K562 (cell line): ENCODE measurements around the gene PSMD9. TPM values are rescaled to one million over a fixed set of nuclear protein-coding genes. Genes with fewer than 3 reads are reported as not detected.
A peak's percentile ranks its signal among the peaks of the same experiment; 100 is the strongest.
"Not testable (repeated sequence)": the region's sequence is repeated elsewhere in the genome, so short reads cannot be mapped to it uniquely, and the experiment has no call there.

Experiments
- ATAC-seq: fragments of 200-7000 bp; cut with Tn5 transposase; 3 replicates; pipeline ENCODE4 v1.9.1; 2020; ENCODE audit warnings: moderate library complexity
- BruUV-seq: library from RNA; stranded (reverse); fragments of 400-500 nt; replicated peaks from 2 replicates; lab custom pipeline; 2021; lab: Mats Ljungman, UMichigan
- CTCF ChIA-PET: fragments of 300-600 bp; formaldehyde crosslinking; extraction: SDS; loops from one replicate; lab custom pipeline; 2021; ENCODE audit warnings: low intra/inter-chr PET ratio; lab: Yijun Ruan, JAX
- POLR2A ChIA-PET: fragments of 300-600, 350-650 bp; sonication (Branson Sonifier 250); formaldehyde crosslinking; extraction: SDS; loops from one replicate; lab custom pipeline; 2021; ENCODE audit warnings: antibody characterized with exemption, inconsistent platforms; lab: Yijun Ruan, JAX
- DNase-seq, 4 experiments: peaks; one replicate each; pipeline versions ENCODE4 v3.0.0 to v3.0.0-alpha.2; 2011 to 2018; ENCODE audit warnings: low spot score in 3 of 4, mixed read lengths in 3 of 4; ENCODE audit errors: extremely low read depth in 1 of 4
- FAIRE-seq: peaks from 2 replicates; lab custom pipeline; 2011; peaks lifted over from hg19 to GRCh38; lab: Jason Lieb, UNC
- H2AFZ ChIP-seq: 2 replicates; pipeline ENCODE4 v1.6.0; 2011; ENCODE audit warnings: low read depth, low read length, control low read depth, inconsistent platforms
- H3K27ac ChIP-seq: fragments of 200-600 bp; 3 replicates; pipeline ENCODE4 v1.8.0; 2011; ENCODE audit warnings: low read depth, mild to moderate bottlenecking, control low read depth, inconsistent platforms, low read length, moderate library complexity, mixed read lengths; ENCODE audit errors: extremely low read depth
- H3K27me3 ChIP-seq, 2 experiments: fragments of 300-600 bp in 1 of 2; 2 replicates in 1 of 2; 3 replicates in 1 of 2; pipeline versions ENCODE4 v1.6.0 to v1.8.0; 2011; ENCODE audit warnings: inconsistent platforms in 2 of 2, low read length in 2 of 2, mild to moderate bottlenecking in 1 of 2, mixed read lengths in 1 of 2, moderate library complexity in 1 of 2; ENCODE audit not compliant: control insufficient read depth in 2 of 2, insufficient read depth in 2 of 2
- H3K36me3 ChIP-seq: fragments of 300-600 bp; 3 replicates; pipeline ENCODE4 v1.8.0; 2011; ENCODE audit warnings: mild to moderate bottlenecking, low read length, inconsistent platforms; ENCODE audit not compliant: control insufficient read depth, insufficient read depth
- H3K4me1 ChIP-seq, 2 experiments: fragments of 200-600 bp in 1 of 2; replicated peaks in 1 of 2; 2 replicates in 1 of 2; 3 replicates in 1 of 2; pipeline versions ENCODE4 v1.5.1 to v1.8.0; 2011; ENCODE audit warnings: inconsistent platforms in 2 of 2, low read length in 2 of 2, mild to moderate bottlenecking in 1 of 2, mixed read lengths in 1 of 2, moderate library complexity in 1 of 2; ENCODE audit not compliant: control insufficient read depth in 2 of 2, insufficient read depth in 2 of 2
- H3K4me2 ChIP-seq: 2 replicates; pipeline ENCODE4 v1.6.1; 2011; ENCODE audit warnings: low read length, control low read depth, inconsistent platforms, mixed read lengths; ENCODE audit not compliant: insufficient read depth
- H3K4me3 ChIP-seq: fragments of 200-600 bp; sonication (generic), shearing (Covaris generic); 2 replicates; pipeline ENCODE4 v1.5.1; 2016; ENCODE audit warnings: control low read depth, inconsistent platforms
- H3K79me2 ChIP-seq: fragments of 200-600 bp; 3 replicates; pipeline ENCODE4 v1.8.0; 2011; ENCODE audit warnings: low read length, inconsistent platforms; ENCODE audit not compliant: control insufficient read depth, insufficient read depth
- H3K9ac ChIP-seq, 2 experiments: 2 replicates each; pipeline versions ENCODE4 v1.6.0 to v1.6.1; 2011; ENCODE audit warnings: low read depth in 2 of 2, low read length in 2 of 2, control low read depth in 1 of 2, inconsistent platforms in 1 of 2, mild to moderate bottlenecking in 1 of 2, mixed read lengths in 1 of 2; ENCODE audit not compliant: insufficient read depth in 1 of 2
- H3K9me1 ChIP-seq: one replicate; pipeline ENCODE4 v1.6.0; 2011; ENCODE audit warnings: inconsistent platforms, mild to moderate bottlenecking, low read length, moderate library complexity; ENCODE audit not compliant: control insufficient read depth, insufficient read depth
- H3K9me3 ChIP-seq: replicated peaks from 2 replicates; pipeline ENCODE4 v1.5.1; 2011; ENCODE audit warnings: low read depth, low read length, inconsistent platforms; ENCODE audit not compliant: control insufficient read depth, insufficient read depth
- H4K20me1 ChIP-seq: replicated peaks from 2 replicates; pipeline ENCODE4 v1.6.1; 2011; ENCODE audit warnings: low read length, inconsistent platforms, mixed read lengths; ENCODE audit not compliant: control insufficient read depth, insufficient read depth
- BHLHE40 ChIP-seq: IDR thresholded peaks from 2 replicates; pipeline ENCODE4 v1.6.1; 2011; ENCODE audit warnings: low read length, improper control_type of control experiment
- ETS2 ChIP-seq: IDR thresholded peaks from 2 replicates; pipeline ENCODE4 v1.6.1; 2016; ENCODE audit warnings: borderline replicate concordance, missing genetic modification characterization, mild to moderate bottlenecking, moderate library complexity, missing compliant biosample characterization; ENCODE audit not compliant: poor library complexity, severe bottlenecking
- KLF16 ChIP-seq: IDR thresholded peaks from 2 replicates; pipeline ENCODE4 v1.6.1; 2016; ENCODE audit warnings: antibody characterized with exemption
- POLR2AphosphoS5 ChIP-seq: IDR thresholded peaks from 2 replicates; pipeline ENCODE4 v1.6.1; 2011; ENCODE audit warnings: mild to moderate bottlenecking, low read depth, low read length, moderate library complexity; ENCODE audit not compliant: control insufficient read depth, insufficient read depth
- RAD21 ChIP-seq, 2 experiments: fragments of 250-450 bp in 1 of 2; fragments of 450-650 bp in 1 of 2; sonication (Bioruptor Pico) in 1 of 2; formaldehyde crosslinking in 1 of 2; IDR thresholded peaks in 1 of 2; conservative IDR thresholded peaks in 1 of 2; 2 replicates each; pipeline versions ENCODE4 v1.4.0 to v1.8.0; 2020 to 2022; ENCODE audit warnings: mild to moderate bottlenecking in 2 of 2, moderate library complexity in 1 of 2
- STAT5A ChIP-seq: IDR thresholded peaks from 2 replicates; pipeline ENCODE4 v1.6.1; 2012; ENCODE audit warnings: low read length, inconsistent platforms, borderline replicate concordance
- TAL1 ChIP-seq: fragments of 450-650 bp; IDR thresholded peaks from 2 replicates; pipeline ENCODE4 v1.6.1; 2016; ENCODE audit warnings: mild to moderate bottlenecking
- TEAD4 ChIP-seq, 2 experiments: sonication (generic) in 1 of 2; formaldehyde crosslinking in 1 of 2; IDR thresholded peaks; 2 replicates each; pipeline versions ENCODE4 v1.6.1 to v1.8.0; 2012 to 2022; ENCODE audit warnings: borderline replicate concordance in 1 of 2, inconsistent platforms in 1 of 2, low read length in 1 of 2, mild to moderate bottlenecking in 1 of 2, missing genetic modification reagents in 1 of 2
- TRIM24 ChIP-seq, 2 experiments: fragments of 450-650 bp; IDR thresholded peaks; 2 replicates each; pipeline ENCODE4 v1.6.1; 2016
- TSC22D4 ChIP-seq: fragments of 450-650 bp; IDR thresholded peaks from 2 replicates; pipeline ENCODE4 v1.6.1; 2016; ENCODE audit warnings: missing genetic modification characterization, missing biosample characterization, control low read depth
- ZNF121 ChIP-seq: sonication (generic); formaldehyde crosslinking; conservative IDR thresholded peaks from 2 replicates; pipeline ENCODE4 v1.8.0; 2022; ENCODE audit warnings: missing genetic modification reagents
- WGBS: fragments of 100-300 bp; shearing (Covaris generic); methylation state at CpG from one replicate; pipeline ENCODE4 v1.1.6; 2016; ENCODE audit warnings: low coverage, mixed read lengths; ENCODE audit not compliant: insufficient coverage; ENCODE audit errors: missing lambda C conversion rate; 5-methylcytosine and 5-hydroxymethylcytosine counted together
- in situ Hi-C: fragments of 300-500 bp; cut with MboI; formaldehyde crosslinking; loops from 4 replicates; pipeline ENCODE4 v1.15.0; 2018; ENCODE audit warnings: inconsistent platforms, mixed read lengths
- intact Hi-C: fragments of 100-400 bp; cut with micrococcal nuclease; formaldehyde crosslinking; loops from 2 replicates; pipeline ENCODE4 v1.14.2; 2022
- polyA plus RNA-seq, 8 experiments: library from polyadenylated mRNA; depleted of rRNA in 4 of 8; stranded (reverse) in 5 of 8; unstranded in 3 of 8; fragments of >200 nt; fragmentation: Nextera tagmentation in 2 of 8; fragmentation: Illumina TruSeq in 1 of 8; extraction: Ambion mirVana in 2 of 8; extraction: Trizol in 1 of 8; gene quantifications; 2 replicates each; pipeline versions ENCODE4 v1.2.1 to v1.2.3, GENCODE V29; 2011 to 2014; ENCODE audit warnings: inconsistent platforms in 1 of 8, missing spikeins in 1 of 8
- total RNA-seq, 7 experiments: library from RNA; depleted of rRNA in 6 of 7; stranded (reverse); fragments of >200 nt in 6 of 7; fragmentation: Illumina TruSeq in 2 of 7; extraction: Trizol in 2 of 7; gene quantifications; 2 replicates each; pipeline versions ENCODE4 v1.2.1 to v1.2.3, GENCODE V29; 2011 to 2021; ENCODE audit warnings: low replicate concordance in 1 of 7
- TF ChIP-seq, protein P1 (sequence below): sonication (generic); formaldehyde crosslinking; IDR thresholded peaks from 2 replicates; pipeline ENCODE4 v1.8.0; 2022; ENCODE audit warnings: missing genetic modification reagents, mild to moderate bottlenecking, moderate library complexity, borderline replicate concordance
- TF ChIP-seq, protein P2 (sequence below): sonication (generic); formaldehyde crosslinking; IDR thresholded peaks from 2 replicates; pipeline ENCODE4 v1.8.0; 2022; ENCODE audit warnings: missing genetic modification reagents, mild to moderate bottlenecking, borderline replicate concordance

The PSMD9 gene
- total and polyA plus RNA-seq, 9 of the 15 experiments (the other 6 are each of a cell fraction or from before 2014, with no cell fraction given), result 12.2 to 143 (median 61.3) TPM

DNA sequence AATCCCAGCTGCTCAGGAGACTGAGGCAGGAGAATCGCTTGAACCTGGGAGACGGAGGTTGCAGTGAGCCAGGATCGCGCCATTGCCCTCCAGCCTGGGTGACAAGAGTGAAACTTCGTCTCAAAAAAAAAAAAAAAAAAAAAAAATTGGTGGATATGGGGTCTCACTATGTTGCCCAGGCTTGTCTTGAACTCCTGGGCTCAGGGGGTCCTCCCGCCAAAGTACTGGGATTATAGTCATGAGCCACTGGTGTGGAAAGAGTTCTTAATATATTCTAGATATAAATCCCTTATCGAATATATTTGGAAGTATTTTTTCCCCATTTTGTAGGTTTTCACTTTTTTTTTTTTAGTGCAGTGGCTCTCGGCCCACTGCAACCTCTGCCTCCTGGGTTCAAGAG is 19.4 kb upstream of the PSMD9 start:
- H3K36me3 ChIP-seq, H3K4me3 ChIP-seq, H3K27me3 ChIP-seq, H3K27ac ChIP-seq, H3K4me2 ChIP-seq, in situ Hi-C loops, BruUV-seq, ATAC-seq, DNase-seq, H4K20me1 ChIP-seq, H2AFZ ChIP-seq, H3K9ac ChIP-seq, intact Hi-C loops, FAIRE-seq, CTCF ChIA-PET, H3K79me2 ChIP-seq, H3K9me3 ChIP-seq, H3K9me1 ChIP-seq: not testable (repeated sequence)
- H3K4me1 ChIP-seq, result peaks cover 5 to 11% of the 10 kb centered on the region in 2 experiments
- POLR2A ChIA-PET, result interaction anchor here (2.1 kb wide), 1 partner anchor 8 kb away, joined by 9 read pairs; no protein-coding TSS in a partner anchor
- TF ChIP-seq ZNF121 (CRISPR knock-in tag), result peak; percentile 69
- WGBS, result 61% methylated on average over 7 of the region's 8 CpGs

DNA sequence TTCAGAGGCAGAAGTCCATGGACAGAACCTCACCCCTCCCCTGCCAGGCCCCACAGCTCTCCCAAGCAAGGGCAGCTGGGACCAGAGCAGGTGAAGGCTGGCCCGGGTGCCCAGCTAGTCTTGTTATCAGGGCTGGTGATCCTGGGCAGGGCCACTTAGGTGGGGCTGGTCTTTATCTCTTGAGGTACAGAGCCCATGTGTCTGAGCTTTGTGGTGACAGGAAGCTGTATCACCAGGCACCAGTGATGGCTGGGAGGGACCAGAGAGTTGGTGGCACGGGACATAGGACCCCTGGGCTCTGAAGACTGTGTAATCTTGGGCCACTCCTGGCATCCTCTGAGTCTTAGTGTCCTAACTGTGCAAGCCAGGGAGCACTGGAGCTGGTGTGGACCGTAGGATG is 17.1 kb upstream of the PSMD9 start:
- no peaks in the 10 kb centered on the region for H3K27me3 ChIP-seq
- no peaks in the 10 kb centered on the region for H3K79me2 ChIP-seq
- DNase-seq (peak; percentile 44 to 58 (median 48)), FAIRE-seq (no peak), ATAC-seq (peak; percentile 65)
- no peak overlapping the region for H3K27ac ChIP-seq
- no TSS peak for BruUV-seq
- no peaks in the 10 kb centered on the region for H3K36me3 ChIP-seq
- ChIA-PET POLR2A (interaction anchor here (0.6 to 2.1 kb wide), 4 partner anchors 10 to 221 kb away, joined by 3 to 9 read pairs (median 3); no protein-coding TSS in a partner anchor), CTCF (no interaction called here)
- no peaks in the 10 kb centered on the region for H3K9me3 ChIP-seq
- no peak overlapping the region for H3K4me2 ChIP-seq
- in situ Hi-C loops, result no loop called here
- 21% methylated on average over 3 of the region's 3 CpGs for WGBS
- intact Hi-C loops, result no loop called here
- no peak overlapping the region for H3K4me3 ChIP-seq
- H4K20me1 ChIP-seq, result no peaks in the 10 kb centered on the region
- H2AFZ ChIP-seq, result peak overlapping the region; percentile 45; the same call in 1 of the 2 replicates
- H3K4me1 ChIP-seq, result peaks cover 5 to 11% of the 10 kb centered on the region in 2 experiments
- peak overlapping the region in 1 of 2 experiments; percentile 23; a peak in 1 of 4 replicates for H3K9ac ChIP-seq
- H3K9me1 ChIP-seq, result no peaks in the 10 kb centered on the region
- TF ChIP-seq, protein P1, sequence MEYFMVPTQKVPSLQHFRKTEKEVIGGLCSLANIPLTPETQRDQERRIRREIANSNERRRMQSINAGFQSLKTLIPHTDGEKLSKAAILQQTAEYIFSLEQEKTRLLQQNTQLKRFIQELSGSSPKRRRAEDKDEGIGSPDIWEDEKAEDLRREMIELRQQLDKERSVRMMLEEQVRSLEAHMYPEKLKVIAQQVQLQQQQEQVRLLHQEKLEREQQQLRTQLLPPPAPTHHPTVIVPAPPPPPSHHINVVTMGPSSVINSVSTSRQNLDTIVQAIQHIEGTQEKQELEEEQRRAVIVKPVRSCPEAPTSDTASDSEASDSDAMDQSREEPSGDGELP (CRISPR knock-in tag), result peak; percentile 50; the same call in 1 of the 2 replicates
- TF ChIP-seq STAT5A (peak; percentile 46; the same call in 1 of the 2 replicates), BHLHE40 (peak; percentile 85), TRIM24 (IDR thresholded peaks at IDR 0.05) (0 out of 4 replicates have a peak, but pooled peaks of 1 of the 2 experiments have one; percentile 17), RAD21 (CRISPR knock-in tag; conservative IDR thresholded peaks at IDR 0.05 in 1 of 2, IDR thresholded peaks at IDR 0.05 in 1 of 2) (no peak), ETS2 (tag) (no peak), TEAD4 (IDR thresholded peaks at IDR 0.05; ENCODE audit: low read length) (peak; percentile 77), TEAD4 (CRISPR knock-in tag; IDR thresholded peaks at IDR 0.05; ENCODE audit: borderline replicate concordance) (no peak), KLF16 (0 out of 2 replicates have a peak, but pooled peaks have one; percentile 23), TSC22D4 (tag) (no peak), TAL1 (peak; percentile 75), POLR2AphosphoS5 (0 out of 2 replicates have a peak, but pooled peaks have one; percentile 25)
- TF ChIP-seq, protein P2, sequence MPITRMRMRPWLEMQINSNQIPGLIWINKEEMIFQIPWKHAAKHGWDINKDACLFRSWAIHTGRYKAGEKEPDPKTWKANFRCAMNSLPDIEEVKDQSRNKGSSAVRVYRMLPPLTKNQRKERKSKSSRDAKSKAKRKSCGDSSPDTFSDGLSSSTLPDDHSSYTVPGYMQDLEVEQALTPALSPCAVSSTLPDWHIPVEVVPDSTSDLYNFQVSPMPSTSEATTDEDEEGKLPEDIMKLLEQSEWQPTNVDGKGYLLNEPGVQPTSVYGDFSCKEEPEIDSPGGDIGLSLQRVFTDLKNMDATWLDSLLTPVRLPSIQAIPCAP (CRISPR knock-in tag), result no peak
